ENCODE data around the gene BEAN1. TPM values are rescaled to one million over a fixed set of nuclear protein-coding genes. Genes with fewer than 3 reads are reported as not detected.

The BEAN1 gene
- total RNA-seq, 4 donors from 2014 or later = 0.23 to 1.8 (median 0.76) TPM; not detected in 1

DNA sequence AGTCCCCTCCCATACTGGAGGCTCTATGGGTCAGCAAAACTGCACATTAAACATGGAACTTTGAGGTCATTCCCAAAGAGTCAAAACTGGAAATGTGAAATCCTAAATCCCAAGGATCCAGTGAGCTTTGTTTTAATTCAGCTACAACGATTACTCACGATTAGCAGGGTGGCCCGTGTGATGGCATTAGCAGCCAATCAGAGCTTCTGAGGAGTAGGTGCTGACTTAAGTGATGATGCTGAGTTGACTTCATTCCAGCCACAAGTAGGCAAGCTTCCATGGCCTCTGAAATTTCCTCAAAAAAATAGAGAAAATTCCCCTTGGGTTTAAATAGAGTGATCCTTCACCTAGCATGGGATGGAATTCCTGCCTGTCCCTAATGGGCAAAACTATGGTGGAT is 28.1 kb upstream of the BEAN1 start:
- peaks cover 0 to 6% (median 0%) of the 10 kb centered on the region in 4 donors for H3K27me3 ChIP-seq
- no peaks in the 10 kb centered on the region for H3K9me3 ChIP-seq
- intact Hi-C loops (cut with DNase I) = no loop called here
- H3K4me3 ChIP-seq = no peak overlapping the region
- no peak overlapping the region for H3K27ac ChIP-seq
- TF ChIP-seq POLR2A (IDR thresholded peaks at IDR 0.05) = no peak
- TF ChIP-seq, protein P1, sequence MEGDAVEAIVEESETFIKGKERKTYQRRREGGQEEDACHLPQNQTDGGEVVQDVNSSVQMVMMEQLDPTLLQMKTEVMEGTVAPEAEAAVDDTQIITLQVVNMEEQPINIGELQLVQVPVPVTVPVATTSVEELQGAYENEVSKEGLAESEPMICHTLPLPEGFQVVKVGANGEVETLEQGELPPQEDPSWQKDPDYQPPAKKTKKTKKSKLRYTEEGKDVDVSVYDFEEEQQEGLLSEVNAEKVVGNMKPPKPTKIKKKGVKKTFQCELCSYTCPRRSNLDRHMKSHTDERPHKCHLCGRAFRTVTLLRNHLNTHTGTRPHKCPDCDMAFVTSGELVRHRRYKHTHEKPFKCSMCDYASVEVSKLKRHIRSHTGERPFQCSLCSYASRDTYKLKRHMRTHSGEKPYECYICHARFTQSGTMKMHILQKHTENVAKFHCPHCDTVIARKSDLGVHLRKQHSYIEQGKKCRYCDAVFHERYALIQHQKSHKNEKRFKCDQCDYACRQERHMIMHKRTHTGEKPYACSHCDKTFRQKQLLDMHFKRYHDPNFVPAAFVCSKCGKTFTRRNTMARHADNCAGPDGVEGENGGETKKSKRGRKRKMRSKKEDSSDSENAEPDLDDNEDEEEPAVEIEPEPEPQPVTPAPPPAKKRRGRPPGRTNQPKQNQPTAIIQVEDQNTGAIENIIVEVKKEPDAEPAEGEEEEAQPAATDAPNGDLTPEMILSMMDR (IDR thresholded peaks at IDR 0.05) = no peak
- H3K36me3 ChIP-seq = peaks cover 0 to 9% (median 0%) of the 10 kb centered on the region in 3 donors
- peaks cover 0 to 10% (median 0%) of the 10 kb centered on the region in 3 donors for H3K4me1 ChIP-seq
- 67 to 73% methylated on average over 3 of the region's 3 CpGs for WGBS, 2 donors
- no peak for DNase-seq

DNA sequence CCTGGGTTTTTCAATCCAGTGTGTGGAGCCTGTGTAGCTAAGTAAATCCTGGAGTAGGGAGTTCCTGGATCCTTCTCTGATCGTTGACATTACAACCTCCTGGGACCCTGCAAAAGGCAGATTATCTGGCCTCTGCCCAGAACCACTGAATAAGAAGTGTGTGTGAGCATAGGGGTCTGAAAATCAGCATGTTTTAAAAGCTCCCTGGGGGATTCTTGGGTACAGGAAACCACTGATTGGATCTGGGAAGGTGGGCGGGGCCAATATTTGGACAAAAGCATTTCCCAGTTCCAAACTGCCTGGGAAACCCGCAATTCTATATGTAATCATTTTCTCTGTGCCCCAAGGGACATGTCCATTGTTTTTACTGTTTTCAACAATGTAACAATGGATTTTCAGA is 27.2 kb upstream of the BEAN1 start:
- Histone ChIP-seq H3K36me3 (peaks cover 0 to 12% (median 0%) of the 10 kb centered on the region in 3 donors), H3K4me1 (peaks cover 0 to 10% (median 0%) of the 10 kb centered on the region in 3 donors), H3K4me3 (no peak overlapping the region), H3K9me3 (peaks cover 0 to under 1% (median 0%) of the 10 kb centered on the region in 3 donors), H3K27me3 (peaks cover 0 to 10% (median 0%) of the 10 kb centered on the region in 4 donors), H3K27ac (no peak overlapping the region)
- WGBS, 2 donors = 39 to 58% methylated on average over 3 of the region's 3 CpGs
- intact Hi-C loops (cut with DNase I) = loop anchor here (5.0 kb wide), 1 partner anchor 82 kb away; no protein-coding TSS in a partner anchor
- DNase-seq = no peak
- TF ChIP-seq POLR2A (IDR thresholded peaks at IDR 0.05) = no peak
- TF ChIP-seq, protein P1 (IDR thresholded peaks at IDR 0.05) = no peak

DNA sequence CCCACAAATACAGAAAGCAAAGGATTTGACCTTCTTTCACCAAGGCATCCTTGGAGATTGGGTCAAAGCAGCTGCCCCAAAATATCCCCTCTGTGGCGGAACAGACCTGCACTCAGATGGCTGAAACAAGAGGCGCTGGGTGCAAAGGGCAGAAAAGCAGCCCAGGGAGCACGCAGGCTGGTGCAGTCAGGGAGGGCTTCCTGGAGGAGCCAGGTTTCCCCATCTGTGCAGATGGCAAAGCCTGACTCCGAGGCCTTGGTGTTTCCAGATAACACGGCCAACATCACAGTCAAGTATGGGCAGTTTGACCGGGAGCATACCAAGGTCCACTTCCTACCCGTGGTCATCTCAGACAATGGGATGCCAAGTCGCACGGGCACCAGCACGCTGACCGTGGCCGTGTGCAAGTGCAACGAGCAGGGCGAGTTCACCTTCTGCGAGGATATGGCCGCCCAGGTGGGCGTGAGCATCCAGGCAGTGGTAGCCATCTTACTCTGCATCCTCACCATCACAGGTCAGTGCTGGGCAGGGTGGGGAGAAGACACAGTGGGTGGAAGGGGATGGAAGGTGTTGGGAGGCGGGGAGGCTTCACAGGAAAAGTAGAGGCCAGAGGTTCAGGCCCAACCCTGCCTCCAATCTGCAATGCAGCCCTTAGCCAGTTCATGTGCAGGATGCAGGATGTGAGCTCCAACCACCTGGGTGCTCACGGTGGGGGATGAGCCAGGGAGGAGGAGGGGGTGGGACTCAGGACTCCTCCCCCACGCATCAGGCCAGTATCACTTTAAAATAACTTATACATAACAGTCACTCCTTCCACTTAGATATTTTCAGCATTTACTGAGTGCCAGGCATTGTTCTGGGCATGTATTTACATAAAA is 26.4 kb upstream of the BEAN1 start:
- 71 to 83% methylated on average over 5 to 16 of the region's 20 CpGs for WGBS, 2 donors
- intact Hi-C loops (cut with DNase I) = loop anchor here (5.0 kb wide), 1 partner anchor 82 kb away; no protein-coding TSS in a partner anchor
- no peak for DNase-seq
- H3K4me3 ChIP-seq = no peak overlapping the region
- no peak overlapping the region for H3K27ac ChIP-seq
- H3K27me3 ChIP-seq = peaks cover 0 to 18% (median 0%) of the 10 kb centered on the region in 4 donors
- peaks cover 0 to 10% (median 0%) of the 10 kb centered on the region in 3 donors for H3K4me1 ChIP-seq
- TF ChIP-seq POLR2A (IDR thresholded peaks at IDR 0.05) = no peak
- TF ChIP-seq, protein P1 (IDR thresholded peaks at IDR 0.05) = no peak
- peaks cover 0 to 5% (median 0%) of the 10 kb centered on the region in 3 donors for H3K9me3 ChIP-seq
- H3K36me3 ChIP-seq = peaks cover 0 to 12% (median 0%) of the 10 kb centered on the region in 3 donors

DNA sequence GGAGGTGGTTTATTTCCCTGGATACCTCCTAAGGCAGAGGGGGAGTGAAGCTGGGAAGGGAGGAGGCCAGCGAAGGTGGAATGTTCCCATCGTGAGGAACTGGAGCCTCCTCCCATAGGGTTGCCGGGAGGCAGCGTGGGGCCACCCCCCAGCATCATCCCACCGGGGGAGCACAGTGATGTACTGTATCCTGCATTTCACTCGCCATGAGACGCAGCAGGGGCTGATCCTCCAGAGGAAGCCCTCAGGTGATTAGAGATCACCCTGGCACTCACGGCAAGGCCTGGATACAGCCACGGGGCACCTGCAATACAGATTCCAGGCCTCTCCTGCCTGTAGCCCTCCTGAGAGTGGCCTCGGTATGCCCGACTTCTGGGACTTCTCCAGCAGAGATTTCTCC is 25.5 kb upstream of the BEAN1 start:
- H3K27me3 ChIP-seq = peaks cover 0 to 25% (median 0%) of the 10 kb centered on the region in 4 donors
- 75 to 83% methylated on average over 4 to 8 of the region's 11 CpGs for WGBS, 2 donors

More for the DNA sequence above, 25.5 kb upstream of the BEAN1 start:
- Histone ChIP-seq H3K9me3 (peaks cover 0 to 5% (median 0%) of the 10 kb centered on the region in 3 donors), H3K27ac (no peak overlapping the region), H3K36me3 (peaks cover 0 to 12% (median 0%) of the 10 kb centered on the region in 3 donors), H3K4me3 (no peak overlapping the region), H3K4me1 (peaks cover under 1 to 15% (median 1%) of the 10 kb centered on the region in 3 donors)
- DNase-seq = no peak
- intact Hi-C loops (cut with DNase I) = loop anchor here (5.0 kb wide), 1 partner anchor 81 kb away; no protein-coding TSS in a partner anchor
- no peak for TF ChIP-seq POLR2A (IDR thresholded peaks at IDR 0.05)
- TF ChIP-seq, protein P1 (IDR thresholded peaks at IDR 0.05) = no peak

All from esophagus squamous epithelium (tissue), 5 donors.